HG03432 (cell line): ENCODE results near the gene PPP1R7.
A peak's percentile ranks its signal among the peaks of the same experiment; 100 is the strongest.

Experiments used
- ATAC-seq: cut with Tn5 transposase; IDR thresholded peaks from one replicate; pipeline ENCODE4 v1.9.1; 2021; ENCODE audit warnings: mild to moderate bottlenecking, moderate library complexity; ENCODE audit not compliant: unreplicated experiment

Gene PPP1R7

GRCh38 chr2:241138471-241138870 is 11.8 kb upstream of the PPP1R7 start:
- no peak for ATAC-seq

GRCh38 chr2:241139531-241140444 is 10.5 kb upstream of the PPP1R7 start:
- ATAC-seq = no peak

GRCh38 chr2:241140445-241140840 is 9.8 kb upstream of the PPP1R7 start:
- no peak for ATAC-seq

GRCh38 chr2:241141214-241141770 is 9.0 kb upstream of the PPP1R7 start:
- no peak for ATAC-seq

- no peak for ATAC-seq
Observed at GRCh38 chr2:241142063-241142462, 8.2 kb upstream of the PPP1R7 start.

- no peak for ATAC-seq
Observed at GRCh38 chr2:241142593-241142992, 7.7 kb upstream of the PPP1R7 start.

GRCh38 chr2:241146286-241146685 is 4.0 kb upstream of the PPP1R7 start:
- no peak for ATAC-seq

GRCh38 chr2:241147336-241147735 is 2.9 kb upstream of the PPP1R7 start:
- ATAC-seq = no peak

GRCh38 chr2:241148239-241148638 is 2.0 kb upstream of the PPP1R7 start:
- no peak for ATAC-seq

- ATAC-seq = peak; percentile 78
Observed at GRCh38 chr2:241148891-241149674, 1.2 kb upstream of the PPP1R7 start, which contains the start of gene PASK. Gene PASK (minus strand): TSS chr2:241149472. CDS start chr2:241143032, 6,440 bp downstream.

GRCh38 chr2:241149675-241149924 is 667 bp upstream of the PPP1R7 start:
- ATAC-seq = no peak

GRCh38 chr2:241150660-241151530 is 628 bp downstream of the PPP1R7 start:
- no peak for ATAC-seq

- no peak for ATAC-seq
Observed at GRCh38 chr2:241151934-241152660, 1.8 kb downstream of the PPP1R7 start.

GRCh38 chr2:241153616-241154015 is 3.3 kb downstream of the PPP1R7 start:
- ATAC-seq = no peak

GRCh38 chr2:241154915-241155314 is 4.6 kb downstream of the PPP1R7 start:
- no peak for ATAC-seq

GRCh38 chr2:241155936-241156335 is 5.7 kb downstream of the PPP1R7 start:
- no peak for ATAC-seq

GRCh38 chr2:241156971-241157441 is 6.7 kb downstream of the PPP1R7 start:
- ATAC-seq = no peak

- ATAC-seq = no peak
Observed at GRCh38 chr2:241157841-241158545, 7.7 kb downstream of the PPP1R7 start.

- ATAC-seq = no peak
Observed at GRCh38 chr2:241158546-241158900, 8.3 kb downstream of the PPP1R7 start.

- no peak for ATAC-seq
Observed at GRCh38 chr2:241159116-241159515, 8.8 kb downstream of the PPP1R7 start.
